DND-41 (cell line): ENCODE results near the gene RABGAP1L.

Source experiments
- ATAC-seq: fragments of 200-7000 bp; cut with Tn5 transposase; 3 replicates; pipeline ENCODE4 v1.9.1; 2021; ENCODE audit warnings: low read depth; ENCODE audit not compliant: insufficient read depth
- DNase-seq: peaks from one replicate; pipeline ENCODE4 v3.0.0-alpha.2; 2020
- H2AFZ ChIP-seq: 2 replicates; pipeline ENCODE4 v1.6.0; 2012; ENCODE audit warnings: low read depth, low read length
- H3K27ac ChIP-seq: 2 replicates; pipeline ENCODE4 v1.5.1; 2012; ENCODE audit warnings: low read length, inconsistent platforms
- H3K27me3 ChIP-seq: fragments of 200-600 bp; sonication (generic); 2 replicates; pipeline ENCODE4 v1.6.0; 2012; ENCODE audit warnings: low read length, mild to moderate bottlenecking, inconsistent platforms; ENCODE audit not compliant: insufficient read depth, poor library complexity
- H3K36me3 ChIP-seq: 2 replicates; pipeline ENCODE4 v1.5.1; 2012; ENCODE audit warnings: low read length, inconsistent platforms; ENCODE audit not compliant: insufficient read depth
- H3K4me1 ChIP-seq: 2 replicates; pipeline ENCODE4 v1.5.1; 2012; ENCODE audit warnings: mild to moderate bottlenecking, low read length; ENCODE audit not compliant: insufficient read depth
- H3K4me2 ChIP-seq: 2 replicates; pipeline ENCODE4 v1.6.0; 2012; ENCODE audit warnings: mild to moderate bottlenecking, moderate library complexity, low read length, inconsistent platforms; ENCODE audit not compliant: insufficient read depth
- H3K4me3 ChIP-seq, 2 experiments: fragments of 200-600 bp in 1 of 2; shearing (Covaris generic) in 1 of 2; 2 replicates each; pipeline ENCODE4 v1.5.1; 2012 to 2016; ENCODE audit warnings: inconsistent platforms in 2 of 2, low read length in 2 of 2, mild to moderate bottlenecking in 2 of 2, low read depth in 1 of 2, moderate library complexity in 1 of 2
- H3K79me2 ChIP-seq: 2 replicates; pipeline ENCODE4 v1.6.0; 2012; ENCODE audit warnings: low read length, inconsistent platforms; ENCODE audit not compliant: insufficient read depth
- H3K9ac ChIP-seq: 2 replicates; pipeline ENCODE4 v1.6.0; 2012; ENCODE audit warnings: low read depth, mild to moderate bottlenecking, inconsistent platforms, low read length, moderate library complexity
- H3K9me3 ChIP-seq: 2 replicates; pipeline ENCODE4 v1.5.1; 2012; ENCODE audit warnings: low read length, moderate library complexity, mild to moderate bottlenecking, inconsistent platforms; ENCODE audit not compliant: insufficient read depth, severe bottlenecking
- H4K20me1 ChIP-seq: 2 replicates; pipeline ENCODE4 v1.6.0; 2012; ENCODE audit warnings: low read length; ENCODE audit not compliant: insufficient read depth
- CTCF ChIP-seq: IDR thresholded peaks from 2 replicates; pipeline ENCODE4 v1.5.1; 2012; ENCODE audit warnings: borderline replicate concordance, low read length, moderate library complexity, mild to moderate bottlenecking; ENCODE audit not compliant: poor library complexity, severe bottlenecking; ENCODE audit errors: extremely low read depth
- EZH2 ChIP-seq: IDR thresholded peaks from 3 replicates; pipeline ENCODE4 v1.6.1; 2012; ENCODE audit warnings: borderline replicate concordance, low read depth, mild to moderate bottlenecking, moderate library complexity, low read length, inconsistent platforms; ENCODE audit not compliant: severe bottlenecking

The RABGAP1L gene

GRCh38 chr1:174217787-174218574, 58.7 kb downstream of the RABGAP1L start:
- H3K27ac ChIP-seq, result no peak overlapping the region
- peaks cover 18% of the 10 kb centered on the region for H3K36me3 ChIP-seq
- TF ChIP-seq EZH2 (no peak), CTCF (peak; percentile 81)
- DNase-seq, result no peak
- H4K20me1 ChIP-seq, result no peaks in the 10 kb centered on the region
- H3K27me3 ChIP-seq, result no peaks in the 10 kb centered on the region
- ATAC-seq, result peak; percentile 70; the same call in 2 of the 3 replicates
- no peak overlapping the region for H2AFZ ChIP-seq
- no peak overlapping the region for H3K4me2 ChIP-seq
- H3K9me3 ChIP-seq, result peaks cover 3% of the 10 kb centered on the region
- no peak overlapping the region for H3K9ac ChIP-seq
- no peaks in the 10 kb centered on the region for H3K79me2 ChIP-seq
- no peak overlapping the region for H3K4me3 ChIP-seq
- no peaks in the 10 kb centered on the region for H3K4me1 ChIP-seq

GRCh38 chr1:174218983-174219382, 59.7 kb downstream of the RABGAP1L start:
- TF ChIP-seq EZH2 (no peak), CTCF (no peak)

GRCh38 chr1:174219606-174220370, 60.5 kb downstream of the RABGAP1L start:
- H3K4me1 ChIP-seq, result no peaks in the 10 kb centered on the region
- H2AFZ ChIP-seq, result no peak overlapping the region
- ATAC-seq, result no peak
- peaks cover 18% of the 10 kb centered on the region for H3K36me3 ChIP-seq
- H3K27ac ChIP-seq, result no peak overlapping the region
- no peaks in the 10 kb centered on the region for H3K27me3 ChIP-seq
- H3K9ac ChIP-seq, result no peak overlapping the region
- no peak overlapping the region for H3K4me3 ChIP-seq
- H4K20me1 ChIP-seq, result no peaks in the 10 kb centered on the region
- no peak for TF ChIP-seq CTCF
- no peak for TF ChIP-seq EZH2
- no peak for DNase-seq
- no peaks in the 10 kb centered on the region for H3K79me2 ChIP-seq
- no peak overlapping the region for H3K4me2 ChIP-seq
- H3K9me3 ChIP-seq, result peaks cover 3% of the 10 kb centered on the region

More at GRCh38 chr1:174218983-174219382, 59.7 kb downstream of the RABGAP1L start:
- no peaks in the 10 kb centered on the region for H3K27me3 ChIP-seq
- DNase-seq, result no peak
- H3K36me3 ChIP-seq, result peaks cover 18% of the 10 kb centered on the region
- no peak overlapping the region for H3K4me2 ChIP-seq
- no peak overlapping the region for H3K4me3 ChIP-seq
- H3K9me3 ChIP-seq, result peaks cover 3% of the 10 kb centered on the region
- H2AFZ ChIP-seq, result no peak overlapping the region
- H3K79me2 ChIP-seq, result no peaks in the 10 kb centered on the region
- H3K9ac ChIP-seq, result no peak overlapping the region
- no peaks in the 10 kb centered on the region for H3K4me1 ChIP-seq
- no peak for ATAC-seq
- no peak overlapping the region for H3K27ac ChIP-seq
- H4K20me1 ChIP-seq, result no peaks in the 10 kb centered on the region
